Ovary (tissue), 9 donors: ENCODE results near the gene AMBN. TPM values are rescaled to one million over a fixed set of nuclear protein-coding genes. Genes with fewer than 3 reads are reported as not detected.

Experiments used
- DNase-seq, 5 donors: peaks; one replicate each; pipeline ENCODE4 v3.0.0-alpha.2; 2019 to 2020
- H3K27ac ChIP-seq, 2 donors: fragments of 200-600 bp; one replicate each; pipeline versions ENCODE4 v1.5.1 to v1.8.0; 2019 to 2022
- H3K27me3 ChIP-seq: fragments of 200-600 bp; one replicate; pipeline ENCODE4 v1.8.0; 2022
- H3K36me3 ChIP-seq: fragments of 200-600 bp; sonication (generic); one replicate; pipeline ENCODE4 v1.5.1; 2019
- H3K4me1 ChIP-seq: one replicate; pipeline ENCODE4 v1.8.1; 2013; ENCODE audit warnings: mild to moderate bottlenecking, moderate library complexity; ENCODE audit not compliant: insufficient read depth
- H3K4me3 ChIP-seq: fragments of 200-600 bp; sonication (generic); one replicate; pipeline ENCODE4 v1.5.1; 2017
- H3K9me3 ChIP-seq, 2 donors: fragments of 200-600 bp in 1 of 2; sonication (generic) in 1 of 2; one replicate each; pipeline versions ENCODE4 v1.5.1 to v1.8.1; 2013 to 2019; ENCODE audit warnings: mild to moderate bottlenecking in 1 of 2, moderate library complexity in 1 of 2
- CTCF ChIP-seq, 3 donors: fragments of 450-650 bp in 2 of 3; fragments of 200-600 bp in 1 of 3; IDR thresholded peaks; one replicate each; pipeline versions ENCODE4 v1.5.1 to v1.8.0; 2016 to 2022; ENCODE audit warnings: antibody characterized with exemption in 3 of 3, mild to moderate bottlenecking in 1 of 3
- EP300 ChIP-seq: sonication (generic); formaldehyde crosslinking; IDR thresholded peaks from one replicate; pipeline ENCODE4 v1.6.1; 2017; ENCODE audit warnings: antibody characterized with exemption
- POLR2A ChIP-seq: fragments of 450-650 bp; IDR thresholded peaks from one replicate; pipeline ENCODE4 v1.6.1; 2017; ENCODE audit warnings: antibody characterized with exemption, mild to moderate bottlenecking, moderate library complexity
- WGBS, 3 donors: extraction: QIAGEN DNeasy Blood & Tissue Kit in 1 of 3; methylation state at CpG; one replicate each; pipeline versions ENCODE4 v1.1.5 to v1.1.7; 2013 to 2017; 5-methylcytosine and 5-hydroxymethylcytosine counted together
- intact Hi-C, 4 donors: fragments of 100-400 bp; cut with DNase I; formaldehyde crosslinking; loops; one replicate each; pipeline versions ENCODE4 v1.11.0 to v1.15.1; 2022 to 2023
- polyA plus RNA-seq, 2 donors: library from polyadenylated mRNA; stranded (reverse); fragments of 200-250 nt in 1 of 2; fragments of 350-450 nt in 1 of 2; fragmentation: Illumina TruSeq in 1 of 2; extraction: RNeasy Lipid Tissue Mini Kit (QIAGEN cat#74804) in 1 of 2; gene quantifications; one replicate each; pipeline ENCODE4 v1.2.3, GENCODE V29; 2013 to 2014
- total RNA-seq, 7 donors: library from RNA; depleted of rRNA in 2 of 7; stranded (reverse); fragments of >200 nt in 2 of 7; fragmentation: NEBNext Ultra II Directional in 3 of 7; extraction: Animal tissue kit (Norgen Biotek cat#: 25700) in 3 of 7; gene quantifications; one replicate each; pipeline versions ENCODE4 v1.1.0 to v1.2.4, GENCODE V29; 2016 to 2023
- donor health status: DM: no; HTN: no; CAD: no; lungs with moderate emphysema.
- donor health status: DM: no; HTN: no; CAD: no.
- donor health status: Bipolar disorder and iron deficiency.
- donor health status: DM: yes; HTN: yes; CAD: no.
- donor health status: DM: no; HTN: no; CAD: no.
- donor health status: DM: yes; HTN: yes; CAD: no.

Gene AMBN
- total and polyA plus RNA-seq, 9 donors: not detected

GRCh38 chr4:70630162-70630561, 38.1 kb downstream of the AMBN start:
- Histone ChIP-seq H3K4me3 (no peak overlapping the region), H3K36me3 (no peaks in the 10 kb centered on the region), H3K9me3 (no peaks in the 10 kb centered on the region), H3K27ac (no peak overlapping the region), H3K4me1 (no peaks in the 10 kb centered on the region), H3K27me3 (no peaks in the 10 kb centered on the region)
- WGBS, 3 donors: 23 to 46% (median 35%) methylated on average over 3 of the region's 3 CpGs
- TF ChIP-seq CTCF (IDR thresholded peaks at IDR 0.05) (no peak), POLR2A (no peak), EP300 (no peak)
- DNase-seq: no peak
- intact Hi-C loops: no loop called here

GRCh38 chr4:70632028-70632427, 40.0 kb downstream of the AMBN start:
- intact Hi-C loops: no loop called here
- 83 to 91% (median 87%) methylated on average over 1 of the region's 1 CpG for WGBS, 3 donors
- TF ChIP-seq EP300: no peak
- no peak for TF ChIP-seq POLR2A
- TF ChIP-seq CTCF (IDR thresholded peaks at IDR 0.05): no peak

GRCh38 chr4:70634482-70634881, 42.4 kb downstream of the AMBN start:
- Histone ChIP-seq H3K4me3 (no peak overlapping the region), H3K36me3 (no peaks in the 10 kb centered on the region), H3K9me3 (no peaks in the 10 kb centered on the region), H3K27ac (no peak overlapping the region), H3K4me1 (no peaks in the 10 kb centered on the region), H3K27me3 (no peaks in the 10 kb centered on the region)
- no peak for DNase-seq
- intact Hi-C loops: no loop called here
- no peak for TF ChIP-seq EP300
- TF ChIP-seq POLR2A: no peak
- TF ChIP-seq CTCF (IDR thresholded peaks at IDR 0.05): no peak
- 89 to 92% (median 91%) methylated on average over 5 of the region's 5 CpGs for WGBS, 3 donors

More at GRCh38 chr4:70632028-70632427, 40.0 kb downstream of the AMBN start:
- H3K27ac ChIP-seq: no peak overlapping the region
- no peak overlapping the region for H3K4me3 ChIP-seq
- DNase-seq: no peak
- no peaks in the 10 kb centered on the region for H3K36me3 ChIP-seq
- no peaks in the 10 kb centered on the region for H3K4me1 ChIP-seq
- no peaks in the 10 kb centered on the region for H3K9me3 ChIP-seq
- H3K27me3 ChIP-seq: no peaks in the 10 kb centered on the region

GRCh38 chr4:70637239-70637913, 45.3 kb downstream of the AMBN start:
- no peak for TF ChIP-seq EP300
- no peak for TF ChIP-seq POLR2A
- no peak for TF ChIP-seq CTCF (IDR thresholded peaks at IDR 0.05)
- WGBS, 3 donors: 31 to 36% (median 33%) methylated on average over 8 of the region's 8 CpGs
- no peaks in the 10 kb centered on the region for H3K4me1 ChIP-seq
- H3K36me3 ChIP-seq: no peaks in the 10 kb centered on the region
- H3K27ac ChIP-seq: no peak overlapping the region
- DNase-seq: no peak
- intact Hi-C loops: no loop called here
- no peak overlapping the region for H3K4me3 ChIP-seq
- H3K9me3 ChIP-seq: no peaks in the 10 kb centered on the region
- H3K27me3 ChIP-seq: no peaks in the 10 kb centered on the region
